HG03103 (cell line): ENCODE data around the gene TADA2A.

Experiments
- ATAC-seq: cut with Tn5 transposase; IDR thresholded peaks from one replicate; pipeline ENCODE4 v1.9.1; 2021; ENCODE audit warnings: low read depth; ENCODE audit not compliant: unreplicated experiment

The TADA2A gene

GRCh38 chr17:37519251-37519985 lies 112.7 kb downstream of the TADA2A start:
- no peak for ATAC-seq

DNA sequence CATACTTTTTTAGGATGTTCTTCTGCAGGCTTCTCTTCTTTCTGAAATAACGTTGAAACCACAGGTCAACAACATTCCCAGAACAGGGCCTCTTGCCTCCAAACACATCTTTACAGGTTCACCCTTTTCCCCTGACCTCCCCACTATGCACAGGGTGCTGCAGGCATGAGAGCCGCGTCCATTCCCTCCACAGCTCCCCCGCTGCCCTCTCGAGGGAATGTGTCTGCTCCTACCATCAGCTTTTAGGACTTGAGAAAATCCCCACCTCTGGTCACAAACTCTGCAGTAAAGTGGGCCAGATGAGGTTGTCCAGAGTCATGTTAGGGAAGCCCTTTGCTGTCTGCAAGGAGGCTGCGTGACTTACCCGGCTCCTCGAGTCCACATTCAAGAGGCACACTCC lies 113.5 kb downstream of the TADA2A start:
- no peak for ATAC-seq

GRCh38 chr17:37521821-37522220 lies 115.1 kb downstream of the TADA2A start:
- no peak for ATAC-seq

DNA sequence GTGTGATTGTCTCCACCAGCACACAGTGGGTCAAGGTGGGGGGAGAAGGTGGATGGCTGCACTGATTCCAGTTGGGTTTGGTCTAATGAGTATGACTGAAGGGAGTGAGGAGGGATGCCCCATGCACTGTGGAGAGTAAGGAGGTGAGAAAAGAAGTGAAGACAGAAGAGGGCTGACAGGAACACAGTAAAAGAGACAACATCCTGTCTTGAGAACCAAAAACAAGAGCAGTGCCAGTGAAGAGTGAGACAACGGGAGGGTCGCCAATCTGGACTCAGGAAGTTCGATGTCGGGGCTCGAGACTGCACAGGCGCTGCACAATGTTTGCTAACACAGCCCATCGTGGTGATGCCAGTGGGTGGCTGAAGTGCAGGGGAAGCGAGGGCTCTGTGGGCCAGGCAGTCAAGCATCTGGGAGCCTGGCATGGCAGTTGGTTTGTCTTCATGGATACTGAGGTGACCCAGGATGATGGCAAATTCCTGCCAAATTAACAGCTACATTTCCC lies 117.1 kb downstream of the TADA2A start:
- no peak for ATAC-seq

- no peak for ATAC-seq
Observed at GRCh38 chr17:37527249-37527851, 120.7 kb downstream of the TADA2A start.
